GM19328 (cell line): ENCODE results near the gene HBB.

Source experiments
- ATAC-seq: cut with Tn5 transposase; IDR thresholded peaks from one replicate; pipeline ENCODE4 v1.9.1; 2021; ENCODE audit warnings: mild to moderate bottlenecking, moderate library complexity; ENCODE audit not compliant: unreplicated experiment

The HBB gene

DNA sequence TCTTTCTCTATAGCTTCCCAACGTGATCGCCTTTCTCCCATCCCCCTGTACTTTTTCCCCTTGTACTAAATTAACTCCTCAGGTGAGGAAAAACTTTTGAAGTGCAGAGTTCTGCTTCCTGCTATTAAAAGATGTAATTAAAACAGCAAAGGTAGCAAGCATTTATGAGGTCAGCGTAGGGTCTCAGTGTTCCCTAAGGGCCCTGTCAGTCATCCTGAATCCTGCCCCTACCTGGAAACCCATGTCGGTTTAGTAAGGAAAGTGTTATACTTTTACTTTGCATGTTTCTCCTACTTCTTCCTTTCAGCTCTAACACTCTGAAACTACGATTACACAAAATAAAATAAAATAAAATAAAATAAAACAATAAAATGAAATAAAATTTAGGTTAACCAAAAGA, 1.3 kb upstream of the HBB start:
- no peak for ATAC-seq

DNA sequence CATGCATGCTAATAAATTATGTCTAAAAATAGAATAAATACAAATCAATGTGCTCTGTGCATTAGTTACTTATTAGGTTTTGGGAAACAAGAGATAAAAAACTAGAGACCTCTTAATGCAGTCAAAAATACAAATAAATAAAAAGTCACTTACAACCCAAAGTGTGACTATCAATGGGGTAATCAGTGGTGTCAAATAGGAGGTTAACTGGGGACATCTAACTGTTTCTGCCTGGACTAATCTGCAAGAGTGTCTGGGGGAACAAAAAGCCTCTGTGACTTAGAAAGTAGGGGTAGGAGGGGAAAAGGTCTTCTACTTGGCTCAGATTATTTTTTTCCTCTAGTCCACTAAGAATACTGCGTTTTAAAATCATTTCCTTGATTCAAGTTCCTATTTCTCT, 810 bp upstream of the HBB start:
- ATAC-seq = no peak

DNA sequence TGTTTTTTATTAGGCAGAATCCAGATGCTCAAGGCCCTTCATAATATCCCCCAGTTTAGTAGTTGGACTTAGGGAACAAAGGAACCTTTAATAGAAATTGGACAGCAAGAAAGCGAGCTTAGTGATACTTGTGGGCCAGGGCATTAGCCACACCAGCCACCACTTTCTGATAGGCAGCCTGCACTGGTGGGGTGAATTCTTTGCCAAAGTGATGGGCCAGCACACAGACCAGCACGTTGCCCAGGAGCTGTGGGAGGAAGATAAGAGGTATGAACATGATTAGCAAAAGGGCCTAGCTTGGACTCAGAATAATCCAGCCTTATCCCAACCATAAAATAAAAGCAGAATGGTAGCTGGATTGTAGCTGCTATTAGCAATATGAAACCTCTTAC, 1.4 kb downstream of the HBB start:
- ATAC-seq = no peak

DNA sequence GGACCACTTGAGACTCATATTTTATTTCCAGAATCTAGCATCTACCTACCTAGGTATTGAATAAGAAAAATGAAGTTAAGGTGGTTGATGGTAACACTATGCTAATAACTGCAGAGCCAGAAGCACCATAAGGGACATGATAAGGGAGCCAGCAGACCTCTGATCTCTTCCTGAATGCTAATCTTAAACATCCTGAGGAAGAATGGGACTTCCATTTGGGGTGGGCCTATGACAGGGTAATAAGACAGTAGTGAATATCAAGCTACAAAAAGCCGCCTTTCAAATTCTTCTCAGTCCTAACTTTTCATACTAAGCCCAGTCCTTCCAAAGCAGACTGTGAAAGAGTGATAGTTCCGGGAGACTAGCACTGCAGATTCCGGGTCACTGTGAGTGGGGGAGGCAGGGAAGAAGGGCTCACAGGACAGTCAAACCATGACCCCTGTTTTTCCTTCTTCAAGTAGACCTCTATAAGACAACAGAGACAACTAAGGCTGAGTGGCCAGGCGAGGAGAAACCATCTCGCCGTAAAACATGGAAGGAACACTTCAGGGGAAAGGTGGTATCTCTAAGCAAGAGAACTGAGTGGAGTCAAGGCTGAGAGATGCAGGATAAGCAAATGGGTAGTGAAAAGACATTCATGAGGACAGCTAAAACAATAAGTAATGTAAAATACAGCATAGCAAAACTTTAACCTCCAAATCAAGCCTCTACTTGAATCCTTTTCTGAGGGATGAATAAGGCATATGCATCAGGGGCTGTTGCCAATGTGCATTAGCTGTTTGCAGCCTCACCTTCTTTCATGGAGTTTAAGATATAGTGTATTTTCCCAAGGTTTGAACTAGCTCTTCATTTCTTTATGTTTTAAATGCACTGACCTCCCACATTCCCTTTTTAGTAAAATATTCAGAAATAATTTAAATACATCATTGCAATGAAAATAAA, 2.1 kb downstream of the HBB start:
- ATAC-seq = no peak

DNA sequence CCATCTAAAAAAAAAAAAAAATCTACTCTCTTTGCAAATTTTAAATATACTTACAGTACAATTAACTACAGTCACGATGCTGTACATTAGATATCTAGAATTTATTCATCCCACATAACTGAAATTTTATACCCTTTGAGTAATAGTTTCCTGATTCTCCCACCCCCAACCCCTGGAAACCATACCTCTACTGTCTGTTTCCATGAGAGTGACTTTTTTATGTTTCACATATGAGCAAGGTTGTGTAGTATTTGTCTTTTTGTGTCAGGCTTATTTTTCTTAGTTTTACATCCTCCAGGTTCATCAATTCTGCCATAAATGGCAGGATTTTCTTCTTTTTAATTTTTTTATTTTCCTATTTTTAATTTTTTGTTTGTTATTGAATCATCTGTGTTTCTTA, 3.2 kb downstream of the HBB start:
- no peak for ATAC-seq

DNA sequence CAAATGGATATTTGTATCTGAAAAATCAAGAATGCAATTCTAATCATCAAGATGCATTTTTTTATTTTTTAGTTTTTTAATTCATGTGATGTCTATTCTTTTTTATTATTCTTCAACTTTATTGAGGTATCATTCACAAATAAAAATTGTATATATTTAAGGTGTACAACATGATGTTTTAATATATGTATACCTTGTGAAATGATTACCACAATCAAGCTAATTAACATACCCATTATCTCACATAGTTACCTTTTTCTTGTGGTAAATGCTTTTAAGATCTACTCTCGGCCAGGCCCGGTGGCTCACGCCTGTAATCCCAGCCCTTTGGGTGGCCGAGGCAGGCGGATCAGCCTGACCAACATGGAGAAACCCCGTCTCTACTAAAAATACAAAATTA, 3.7 kb downstream of the HBB start:
- no peak for ATAC-seq

DNA sequence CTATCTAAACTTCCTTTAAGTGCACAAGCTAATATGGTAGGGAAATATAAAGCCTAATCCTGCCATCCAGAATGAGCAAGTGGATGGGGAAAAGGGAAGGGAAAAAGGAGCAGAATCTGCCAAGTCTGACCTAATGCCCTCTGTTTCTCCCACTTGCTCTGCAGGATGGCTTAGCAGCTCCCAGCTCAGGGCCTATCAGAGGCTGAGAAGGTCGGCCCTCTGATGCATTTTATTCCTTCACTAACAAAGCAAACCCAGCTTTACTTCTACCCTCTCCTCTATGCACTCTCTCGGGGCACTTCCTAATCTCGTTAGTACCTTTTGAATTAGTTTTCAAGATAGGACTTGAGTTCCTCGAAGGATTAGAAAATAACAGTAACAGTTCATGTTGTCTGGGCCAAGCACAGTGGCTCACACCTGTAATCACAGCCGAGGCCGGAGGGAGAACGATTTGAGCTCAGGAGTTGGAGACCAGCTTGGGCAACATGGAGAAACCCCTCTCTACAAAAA, 16.4 kb downstream of the HBB start:
- ATAC-seq = no peak

DNA sequence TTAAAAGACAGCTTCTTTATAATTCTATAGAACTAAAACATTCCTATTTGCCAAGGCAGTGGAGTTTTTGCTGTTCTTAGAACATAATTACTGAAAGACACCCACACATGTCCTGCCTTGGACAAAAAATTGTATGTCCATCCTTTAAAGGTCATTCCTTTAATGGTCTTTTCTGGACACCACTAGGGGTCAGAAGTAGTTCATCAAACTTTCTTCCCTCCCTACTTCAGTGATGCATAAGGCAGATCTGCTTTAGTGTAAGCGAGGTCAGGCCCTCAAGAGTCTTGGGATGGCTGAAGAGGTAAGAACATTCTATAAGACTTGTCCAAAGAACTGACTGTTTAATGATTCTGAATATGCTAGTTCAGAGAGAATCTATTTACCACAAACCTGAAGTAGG, 22.1 kb downstream of the HBB start:
- no peak for ATAC-seq

DNA sequence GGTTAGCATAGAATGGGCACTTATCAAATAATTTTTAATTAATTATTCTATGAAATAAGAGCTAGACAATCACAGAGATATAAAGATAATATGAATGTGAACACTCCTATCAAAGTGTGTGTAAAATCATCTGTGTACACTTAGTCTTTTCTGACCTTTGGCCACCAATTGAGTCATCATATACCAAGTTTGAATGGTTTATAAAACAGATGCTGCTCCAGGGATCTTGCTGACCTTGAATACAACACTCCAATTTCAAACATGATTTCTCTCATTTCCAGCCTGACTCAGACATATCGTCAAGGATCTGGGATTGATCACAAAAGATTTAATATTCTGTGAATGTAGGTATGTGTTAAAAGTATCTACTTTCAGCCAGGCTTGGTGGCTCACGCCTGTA, 23.5 kb downstream of the HBB start:
- no peak for ATAC-seq

DNA sequence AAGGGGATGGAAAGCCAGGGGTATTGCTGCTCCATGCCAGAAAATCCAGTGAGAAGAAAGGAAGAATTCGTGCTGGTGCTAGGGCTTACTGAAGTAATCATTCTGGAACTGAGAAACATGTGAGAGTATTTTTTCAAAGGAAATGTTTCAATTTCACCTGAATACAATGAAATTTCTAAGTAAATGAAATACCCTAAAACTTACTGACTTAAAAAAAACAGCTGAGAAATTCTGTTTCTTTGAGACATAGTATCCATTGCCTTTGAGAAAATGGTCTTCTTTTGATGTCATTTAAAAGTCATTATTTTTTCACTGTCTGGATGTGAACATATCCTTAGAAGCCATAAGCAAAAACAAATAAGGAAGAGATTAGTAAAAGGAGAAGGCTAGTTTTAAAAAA, 26.3 kb downstream of the HBB start, which contains the start of gene OR51V1:
Gene OR51V1, minus strand, starts transcription at position 101 of the 400 bp plus-strand sequence. Its CDS starts 0 bp downstream, at position 101.
- no peak for ATAC-seq

DNA sequence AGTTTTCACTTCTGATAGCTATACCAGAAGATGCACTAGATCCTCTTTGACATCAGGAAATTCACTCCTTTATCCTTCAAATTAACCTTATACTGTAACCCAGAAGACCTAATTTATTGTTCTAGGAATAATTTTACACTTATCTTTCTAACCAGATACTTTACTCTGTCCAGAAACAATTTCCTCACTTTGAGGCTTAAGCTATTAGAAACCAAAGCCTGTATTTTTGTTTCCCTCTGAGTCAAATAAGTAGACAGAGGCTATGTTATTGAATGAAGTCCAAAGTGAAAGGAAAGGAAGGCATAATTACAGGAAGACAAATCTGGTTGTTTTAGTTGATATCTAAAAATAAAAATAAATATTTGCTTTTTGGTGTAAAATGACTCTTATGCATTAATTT, 28.6 kb downstream of the HBB start:
- no peak for ATAC-seq

DNA sequence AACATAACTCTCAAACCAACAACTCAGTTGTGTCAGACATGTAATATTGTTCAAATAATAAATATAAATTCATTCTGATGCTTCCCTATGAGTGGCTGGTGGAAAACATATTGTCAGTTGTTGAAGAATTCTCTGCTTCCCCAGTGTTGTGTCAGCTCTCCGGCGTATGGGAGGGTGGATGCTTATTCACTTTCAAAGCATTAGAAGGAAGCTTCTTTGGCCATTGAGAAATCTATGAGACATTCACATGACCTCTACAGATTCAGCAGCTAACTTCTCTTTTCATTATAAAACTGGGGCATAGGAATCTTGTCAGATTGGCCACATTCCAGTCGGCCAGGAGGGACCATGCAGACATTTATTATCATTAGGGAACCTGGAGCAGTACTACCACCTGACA, 29.3 kb downstream of the HBB start:
- ATAC-seq = no peak

DNA sequence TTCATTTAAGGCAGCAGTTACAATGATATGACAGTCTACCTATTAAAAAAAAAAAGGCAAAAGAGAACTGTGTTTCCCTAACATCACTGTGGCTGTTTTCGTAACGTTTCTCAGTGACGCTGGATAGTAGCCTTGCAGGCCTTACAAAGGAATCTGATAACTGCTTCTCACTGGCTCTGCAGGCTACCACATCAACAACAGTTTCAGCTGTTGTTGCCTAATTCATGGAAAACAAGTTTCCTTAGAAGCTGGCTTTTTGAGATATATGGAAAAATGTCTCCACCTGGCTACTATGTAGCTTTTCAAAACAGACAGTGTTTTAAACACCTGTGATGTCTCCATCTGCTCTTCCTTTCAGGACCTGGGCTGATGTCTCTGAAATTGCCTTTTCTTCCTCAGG, 30.1 kb downstream of the HBB start:
- ATAC-seq = no peak

DNA sequence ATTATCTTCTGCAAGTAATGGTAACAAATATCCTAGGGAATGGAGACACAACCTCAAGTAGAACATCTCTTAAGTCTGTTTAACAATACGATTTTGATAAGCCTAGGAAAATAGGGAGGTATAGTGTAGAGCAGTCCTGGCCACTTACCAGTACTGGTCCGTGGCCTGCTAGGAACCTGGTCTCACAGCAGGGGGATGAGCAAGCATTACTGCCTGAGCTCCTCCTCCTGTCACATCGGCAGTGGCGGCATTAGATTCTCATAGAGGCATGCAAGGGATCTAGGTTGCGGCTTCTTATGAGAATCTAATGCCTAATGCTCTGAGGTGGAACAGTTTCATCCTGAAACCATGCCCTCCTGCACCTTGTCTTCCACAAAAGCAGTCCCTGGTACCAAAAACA, 30.8 kb downstream of the HBB start:
- no peak for ATAC-seq

DNA sequence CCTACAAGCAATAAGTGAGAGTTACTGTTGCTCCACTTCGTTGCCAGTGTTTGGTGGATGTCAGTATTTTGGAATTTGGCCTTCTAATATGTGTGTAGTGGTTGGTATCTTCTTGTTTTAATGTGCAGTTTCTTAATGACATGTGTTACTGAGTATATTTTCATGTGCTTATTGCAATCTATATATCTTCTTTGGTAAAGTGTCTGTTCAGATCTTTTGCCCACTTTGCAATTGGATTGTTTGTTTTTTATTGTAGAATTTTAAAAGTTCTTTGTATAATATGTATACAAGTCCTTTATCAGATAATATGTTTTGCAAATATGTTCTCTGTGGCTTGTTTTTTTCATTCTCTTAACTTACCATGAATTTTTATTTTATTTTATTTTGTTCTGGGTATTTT, 34.1 kb downstream of the HBB start:
- ATAC-seq = no peak

DNA sequence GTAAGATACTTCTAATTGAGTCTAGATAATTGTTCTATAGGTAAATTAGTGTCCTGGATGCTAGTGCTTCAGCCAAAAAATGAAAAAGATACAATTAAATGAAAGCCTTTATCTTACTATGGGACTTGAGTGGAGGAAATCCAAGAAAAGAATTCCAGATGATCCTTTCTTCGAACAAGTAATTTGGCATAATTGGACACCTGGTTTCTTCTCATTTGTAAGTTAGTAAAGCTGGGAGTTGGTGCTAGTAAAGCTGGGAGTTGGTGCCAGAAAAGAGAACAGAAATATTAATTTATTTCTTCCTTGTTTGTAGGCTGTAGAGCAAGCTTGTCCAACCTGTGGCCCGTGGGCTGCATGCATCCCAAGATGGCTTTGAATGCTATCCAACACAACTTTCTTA, 38.7 kb downstream of the HBB start:
- ATAC-seq = no peak

DNA sequence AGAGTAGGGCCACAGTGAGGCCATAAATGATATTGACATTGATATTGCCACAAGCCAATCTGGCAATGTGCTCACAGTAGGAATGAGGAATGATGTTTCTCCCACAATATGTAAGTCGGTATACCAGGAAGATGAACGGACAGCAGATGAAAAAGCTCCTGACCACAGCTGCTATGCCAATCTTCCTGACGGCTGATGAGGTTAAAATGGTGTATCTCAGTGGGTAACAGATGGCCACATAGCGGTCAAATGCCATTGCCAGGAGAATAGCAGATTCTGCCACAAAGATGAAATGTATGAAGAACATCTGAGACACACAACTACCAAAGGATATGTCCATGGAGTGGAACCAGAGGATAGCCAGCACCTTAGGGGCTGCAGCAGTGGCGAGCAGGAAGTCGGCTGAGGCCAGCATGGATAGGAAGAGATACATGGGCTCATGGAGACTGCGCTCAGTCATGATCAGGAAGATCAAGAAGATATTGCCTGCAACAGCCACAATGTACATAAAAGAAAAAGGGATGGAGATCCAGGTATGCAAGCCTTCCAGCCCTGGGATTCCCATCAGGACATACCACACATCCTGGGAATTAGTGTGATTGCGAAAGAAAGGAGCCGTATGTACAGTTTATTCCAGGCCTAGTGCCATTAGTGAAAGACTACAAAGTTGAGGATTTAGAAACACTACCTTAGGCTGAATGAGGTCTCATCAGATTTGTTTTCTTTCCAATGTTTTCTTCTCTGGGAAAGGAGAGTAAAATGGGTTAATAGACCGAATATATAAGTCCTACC, 48.6 kb downstream of the HBB start:
- ATAC-seq = no peak
